ENCODE results near the gene PEF1.

The PEF1 gene

DNA sequence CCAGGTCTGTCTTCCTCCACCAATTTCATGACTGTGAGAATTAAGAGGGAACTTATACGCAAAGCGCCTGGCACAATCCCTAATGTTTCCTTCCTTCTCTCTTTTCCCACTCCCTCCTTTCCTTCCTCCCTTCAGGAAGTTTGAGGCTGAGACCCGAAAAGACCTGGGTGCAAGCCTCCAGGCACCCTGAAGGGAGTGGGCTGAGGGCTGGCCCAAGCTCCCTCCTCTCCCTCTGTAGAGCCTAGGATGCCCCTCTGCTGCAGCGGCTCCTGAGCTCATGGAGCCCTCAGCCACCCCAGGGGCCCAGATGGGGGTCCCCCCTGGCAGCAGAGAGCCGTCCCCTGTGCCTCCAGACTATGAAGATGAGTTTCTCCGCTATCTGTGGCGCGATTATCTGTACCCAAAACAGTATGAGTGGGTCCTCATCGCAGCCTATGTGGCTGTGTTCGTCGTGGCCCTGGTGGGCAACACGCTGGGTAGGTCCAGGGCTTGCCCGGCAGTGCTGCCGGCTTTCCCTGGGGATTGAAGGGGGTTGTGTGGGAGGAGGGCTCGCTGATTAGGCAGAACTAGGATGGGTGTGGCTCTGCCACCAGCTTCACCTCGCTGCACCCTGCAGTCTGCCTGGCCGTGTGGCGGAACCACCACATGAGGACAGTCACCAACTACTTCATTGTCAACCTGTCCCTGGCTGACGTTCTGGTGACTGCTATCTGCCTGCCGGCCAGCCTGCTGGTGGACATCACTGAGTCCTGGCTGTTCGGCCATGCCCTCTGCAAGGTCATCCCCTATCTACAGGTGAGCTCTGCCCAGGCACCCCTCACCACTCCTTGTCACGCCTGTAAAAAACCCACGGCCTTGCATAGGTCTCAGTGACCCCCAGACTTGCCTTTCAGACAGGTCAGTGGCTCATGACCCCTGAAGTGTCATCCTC, 25.5 kb downstream of the PEF1 start:
- Histone ChIP-seq H3K9me3 (ENCODE audit: severe bottlenecking) (no peaks in the 10 kb centered on the region), H3K4me3 (ENCODE audit: severe bottlenecking) (no peak overlapping the region), H3K27ac (ENCODE audit: poor library complexity, severe bottlenecking) (no peak overlapping the region), H3K36me3 (ENCODE audit: low read depth) (no peaks in the 10 kb centered on the region), H3K27me3 (ENCODE audit: insufficient read depth, poor library complexity, severe bottlenecking) (peaks cover 13% of the 10 kb centered on the region), H3K4me1 (ENCODE audit: insufficient read depth, poor library complexity, severe bottlenecking) (no peaks in the 10 kb centered on the region)
- ATAC-seq (ENCODE audit: low read depth) (no peak), DNase-seq (ENCODE audit: low spot score) (no peak)
- TF ChIP-seq, protein P1, sequence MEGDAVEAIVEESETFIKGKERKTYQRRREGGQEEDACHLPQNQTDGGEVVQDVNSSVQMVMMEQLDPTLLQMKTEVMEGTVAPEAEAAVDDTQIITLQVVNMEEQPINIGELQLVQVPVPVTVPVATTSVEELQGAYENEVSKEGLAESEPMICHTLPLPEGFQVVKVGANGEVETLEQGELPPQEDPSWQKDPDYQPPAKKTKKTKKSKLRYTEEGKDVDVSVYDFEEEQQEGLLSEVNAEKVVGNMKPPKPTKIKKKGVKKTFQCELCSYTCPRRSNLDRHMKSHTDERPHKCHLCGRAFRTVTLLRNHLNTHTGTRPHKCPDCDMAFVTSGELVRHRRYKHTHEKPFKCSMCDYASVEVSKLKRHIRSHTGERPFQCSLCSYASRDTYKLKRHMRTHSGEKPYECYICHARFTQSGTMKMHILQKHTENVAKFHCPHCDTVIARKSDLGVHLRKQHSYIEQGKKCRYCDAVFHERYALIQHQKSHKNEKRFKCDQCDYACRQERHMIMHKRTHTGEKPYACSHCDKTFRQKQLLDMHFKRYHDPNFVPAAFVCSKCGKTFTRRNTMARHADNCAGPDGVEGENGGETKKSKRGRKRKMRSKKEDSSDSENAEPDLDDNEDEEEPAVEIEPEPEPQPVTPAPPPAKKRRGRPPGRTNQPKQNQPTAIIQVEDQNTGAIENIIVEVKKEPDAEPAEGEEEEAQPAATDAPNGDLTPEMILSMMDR (IDR thresholded peaks at IDR 0.05; ENCODE audit: poor library complexity, severe bottlenecking) = no peak

DNA sequence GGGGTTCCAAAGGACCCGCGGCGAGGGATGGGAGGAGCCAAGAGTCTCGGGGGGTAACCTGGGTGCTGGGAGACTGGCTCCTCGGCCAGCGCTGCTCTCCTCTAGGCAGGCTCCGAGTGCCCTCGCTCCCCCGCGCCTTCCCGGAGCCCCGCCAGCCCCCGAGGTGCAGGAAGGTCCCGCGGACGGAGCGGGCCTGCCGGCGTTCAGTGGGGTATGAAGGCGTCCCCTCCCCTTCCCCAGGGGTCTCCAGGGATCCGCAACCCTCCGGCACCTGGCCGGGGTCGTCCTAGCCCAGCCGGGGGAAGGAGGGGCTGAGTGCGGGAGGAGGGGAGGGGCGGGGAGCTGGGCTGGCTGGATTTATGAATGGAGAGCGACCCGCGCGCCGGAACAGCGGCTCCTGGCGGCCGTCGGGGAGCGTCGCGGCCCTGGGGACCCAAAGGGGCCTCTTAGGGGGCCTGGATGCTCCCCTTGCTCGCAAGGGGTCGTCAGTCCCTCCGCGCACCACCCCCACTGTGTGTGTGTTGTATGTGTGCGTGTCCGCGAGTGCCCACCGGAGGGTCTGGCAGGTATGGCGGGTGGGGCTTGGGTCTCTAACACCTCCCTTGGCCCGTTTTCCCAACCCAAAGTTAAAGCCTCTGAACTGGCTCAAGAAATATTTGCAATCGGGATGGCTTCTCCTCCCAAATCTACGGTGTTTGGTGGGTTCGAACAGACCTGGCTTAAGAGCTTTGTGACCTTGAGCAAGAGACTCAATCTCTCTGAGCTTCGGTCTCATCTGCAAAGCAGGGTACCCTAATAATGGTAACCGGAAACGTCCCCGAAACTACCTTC, 26.5 kb downstream of the PEF1 start:
- TF ChIP-seq, protein P1 (IDR thresholded peaks at IDR 0.05; ENCODE audit: poor library complexity, severe bottlenecking) = peak; percentile 86
- ATAC-seq (ENCODE audit: low read depth) (peak; percentile 61), DNase-seq (ENCODE audit: low spot score) (no peak)
- peak overlapping the region; percentile 36 for H3K4me3 ChIP-seq (ENCODE audit: severe bottlenecking)
- no peaks in the 10 kb centered on the region for H3K36me3 ChIP-seq (ENCODE audit: low read depth)
- peaks cover 13% of the 10 kb centered on the region for H3K27me3 ChIP-seq (ENCODE audit: insufficient read depth, poor library complexity, severe bottlenecking)
- H3K4me1 ChIP-seq (ENCODE audit: insufficient read depth, poor library complexity, severe bottlenecking) = no peaks in the 10 kb centered on the region
- no peaks in the 10 kb centered on the region for H3K9me3 ChIP-seq (ENCODE audit: severe bottlenecking)
- H3K27ac ChIP-seq (ENCODE audit: poor library complexity, severe bottlenecking) = no peak overlapping the region

DNA sequence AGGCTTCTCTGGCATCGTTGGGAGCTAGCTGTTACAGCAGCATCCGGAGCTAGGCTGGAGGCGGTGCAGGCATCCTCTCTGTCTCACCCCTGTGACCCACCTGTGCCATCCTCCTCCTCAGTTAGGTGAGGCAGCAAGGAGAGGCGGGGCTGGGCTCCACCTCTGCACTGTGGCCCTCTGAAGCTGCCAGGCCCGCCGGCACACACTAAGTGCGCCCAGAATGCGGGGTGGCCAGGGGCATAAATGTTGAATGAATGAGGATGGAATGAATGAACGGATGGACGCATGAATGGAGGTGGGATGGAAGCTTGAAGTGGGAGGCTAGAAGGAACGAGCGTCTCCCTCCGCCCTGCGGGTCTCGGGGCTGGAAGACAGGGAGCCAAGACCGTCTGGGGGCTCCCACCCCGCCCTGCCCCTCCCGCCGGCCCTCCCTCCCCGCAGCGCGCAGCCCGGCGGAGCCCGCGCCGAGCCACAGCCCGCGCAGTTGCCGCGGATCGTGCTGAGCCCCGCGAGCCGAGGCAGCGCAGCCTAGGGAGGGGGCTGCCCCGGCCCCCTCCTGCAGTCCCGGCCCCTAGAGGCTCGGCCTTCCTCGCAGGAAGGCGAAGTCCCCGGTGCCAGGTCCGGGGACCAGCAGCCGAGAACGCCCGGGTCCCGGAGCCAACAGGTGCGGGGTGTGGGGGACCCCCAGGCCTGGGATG, 27.3 kb downstream of the PEF1 start, which contains the start of gene HCRTR1:
Gene HCRTR1 (plus strand): TSS at position 472 of the 698 bp plus-strand sequence. CDS start 1,504 bp downstream, outside the sequence.
- H3K36me3 ChIP-seq (ENCODE audit: low read depth) = no peaks in the 10 kb centered on the region
- no peaks in the 10 kb centered on the region for H3K9me3 ChIP-seq (ENCODE audit: severe bottlenecking)
- TF ChIP-seq, protein P1 (IDR thresholded peaks at IDR 0.05; ENCODE audit: poor library complexity, severe bottlenecking) = no peak
- DNase-seq (ENCODE audit: low spot score) (no peak), ATAC-seq (ENCODE audit: low read depth) (peak; percentile 20; the same call in 1 of the 3 replicates)
- H3K27me3 ChIP-seq (ENCODE audit: insufficient read depth, poor library complexity, severe bottlenecking) = peaks cover 13% of the 10 kb centered on the region
- H3K4me1 ChIP-seq (ENCODE audit: insufficient read depth, poor library complexity, severe bottlenecking) = no peaks in the 10 kb centered on the region
- H3K27ac ChIP-seq (ENCODE audit: poor library complexity, severe bottlenecking) = no peak within 1 kb of the TSS
- peak within 1 kb of the TSS; percentile 36 for H3K4me3 ChIP-seq (ENCODE audit: severe bottlenecking)

DNA sequence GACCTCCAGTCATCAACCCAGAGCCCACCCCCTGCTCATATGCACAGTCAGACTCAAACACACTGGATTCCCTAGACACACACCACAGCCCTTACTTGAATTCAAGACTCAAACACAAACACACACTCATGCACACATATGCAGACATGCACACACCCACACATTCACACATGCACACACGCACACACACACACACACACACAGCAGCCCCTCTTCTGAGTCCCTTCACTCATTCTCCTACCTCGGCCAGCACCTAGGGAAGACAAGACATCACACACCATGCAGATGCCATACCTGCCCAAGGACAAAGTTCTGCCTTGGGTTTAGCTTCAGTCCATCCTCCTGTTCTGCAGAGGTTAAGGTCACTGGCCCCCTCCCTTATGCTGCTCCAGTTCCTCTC, 28.7 kb downstream of the PEF1 start:
- Histone ChIP-seq H3K27me3 (ENCODE audit: insufficient read depth, poor library complexity, severe bottlenecking) (peaks cover 13% of the 10 kb centered on the region), H3K4me1 (ENCODE audit: insufficient read depth, poor library complexity, severe bottlenecking) (no peaks in the 10 kb centered on the region), H3K4me3 (ENCODE audit: severe bottlenecking) (no peak overlapping the region), H3K36me3 (ENCODE audit: low read depth) (no peaks in the 10 kb centered on the region), H3K9me3 (ENCODE audit: severe bottlenecking) (no peaks in the 10 kb centered on the region), H3K27ac (ENCODE audit: poor library complexity, severe bottlenecking) (no peak overlapping the region)
- ATAC-seq (ENCODE audit: low read depth) = no peak
- TF ChIP-seq, protein P1 (IDR thresholded peaks at IDR 0.05; ENCODE audit: poor library complexity, severe bottlenecking) = no peak
- DNase-seq (ENCODE audit: low spot score) = no peak
